ENCODE results near the gene NIF3L1. TPM values are rescaled to one million over a fixed set of nuclear protein-coding genes. Genes with fewer than 3 reads are reported as not detected.

Gene NIF3L1
- polyA plus RNA-seq, 2 of the 4 experiments (the other 2 are of a cell fraction), result 49.5 to 103 TPM

- Histone ChIP-seq H3K27ac (no peak overlapping the region), H3K4me1 (peaks cover 15% of the 10 kb centered on the region), H3K4me2 (no peak overlapping the region), H3K9me3 (no peaks in the 10 kb centered on the region), H3K4me3 (no peak overlapping the region)
- ATAC-seq (no peak), DNase-seq (ENCODE audit: low read depth in 1 of 2, low spot score in 1 of 2) (no peak), FAIRE-seq (no peak)
- TF ChIP-seq FOXS1 (CRISPR knock-in tag; IDR thresholded peaks at IDR 0.05), result no peak
- no peak for TF ChIP-seq TFCP2L1 (CRISPR knock-in tag; IDR thresholded peaks at IDR 0.05)
- TF ChIP-seq TP53 (CRISPR knock-in tag; IDR thresholded peaks at IDR 0.05), result no peak
- TF ChIP-seq CTCF (IDR thresholded peaks at IDR 0.05), result no peak
- no peak for TF ChIP-seq RAD21 (conservative IDR thresholded peaks at IDR 0.05 in 1 of 2, IDR thresholded peaks at IDR 0.05 in 1 of 2)
- TF ChIP-seq REST (IDR thresholded peaks at IDR 0.05), result no peak
- TF ChIP-seq JUN (IDR thresholded peaks at IDR 0.05), result no peak
- TF ChIP-seq RCOR1 (IDR thresholded peaks at IDR 0.05; ENCODE audit: low read depth, low read length), result no peak
- WGBS (ENCODE audit: missing lambda C conversion rate), result 100% methylated on average over 1 of the region's 1 CpG
- ChIA-PET CTCF (interaction anchor here (1.3 kb wide), 1 partner anchor 45 kb away, joined by 3 read pairs; no protein-coding TSS in a partner anchor), POLR2A (no interaction called here)
These were observed 50.7 kb downstream of the NIF3L1 start for GRCh38 chr2:200939832-200940231.

- FAIRE-seq, result no peak
- ChIA-PET CTCF (interaction anchor here (0.9 to 1.6 kb wide), 2 partner anchors 30 to 234 kb away, joined by 3 to 7 read pairs; no protein-coding TSS in a partner anchor), POLR2A (no interaction called here)
- no peak for ATAC-seq
- 73% methylated on average over 1 of the region's 1 CpG for WGBS (ENCODE audit: missing lambda C conversion rate)
- H3K4me3 ChIP-seq, result no peak overlapping the region
- TF ChIP-seq ATOH8 (CRISPR knock-in tag; IDR thresholded peaks at IDR 0.05; ENCODE audit: low read depth) (no peak), EHF (CRISPR knock-in tag; IDR thresholded peaks at IDR 0.05) (no peak), MAFK (IDR thresholded peaks at IDR 0.05; ENCODE audit: partially characterized antibody) (no peak), ZFP36 (IDR thresholded peaks at IDR 0.05; ENCODE audit: borderline replicate concordance, partially characterized antibody) (no peak), ZSCAN20 (CRISPR knock-in tag; IDR thresholded peaks at IDR 0.05) (no peak), PBX3 (IDR thresholded peaks at IDR 0.05) (no peak), FOSL2 (IDR thresholded peaks at IDR 0.05) (no peak), FOSL2 (CRISPR knock-in tag; IDR thresholded peaks at IDR 0.05) (no peak), ESRRA (IDR thresholded peaks at IDR 0.05; ENCODE audit: borderline replicate concordance, low read length) (no peak), SMC3 (IDR thresholded peaks at IDR 0.05) (no peak), CHD2 (IDR thresholded peaks at IDR 0.05; ENCODE audit: low read length, partially characterized antibody) (no peak), BCL3 (IDR thresholded peaks at IDR 0.05) (no peak), E2F6 (IDR thresholded peaks at IDR 0.05; ENCODE audit: borderline replicate concordance, low read depth) (no peak), EP300 (IDR thresholded peaks at IDR 0.05) (no peak)
- H3K4me1 ChIP-seq, result peaks cover 32% of the 10 kb centered on the region
- no peak for DNase-seq (ENCODE audit: low read depth in 1 of 2, low spot score in 1 of 2)
- no peak overlapping the region for H3K4me2 ChIP-seq
- H3K27ac ChIP-seq, result peak overlapping the region; percentile 82 to 85
- H3K9me3 ChIP-seq, result no peaks in the 10 kb centered on the region
These were observed 54.4 kb downstream of the NIF3L1 start for GRCh38 chr2:200943527-200944105.

Measured in A549 (cell line).